AG04450 (cell line): ENCODE data around the gene ZNF512B. TPM values are rescaled to one million over a fixed set of nuclear protein-coding genes. Genes with fewer than 3 reads are reported as not detected.

Experiments used
- CTCF ChIA-PET: fragments of 300-600, 350-600 bp; formaldehyde crosslinking; extraction: SDS; loops from one replicate; lab custom pipeline; 2022; ENCODE audit warnings: antibody characterized with exemption, inconsistent platforms; lab: Charles Lee
- POLR2A ChIA-PET: fragments of 350-600 bp; formaldehyde crosslinking; extraction: SDS; loops from one replicate; lab custom pipeline; 2021; ENCODE audit warnings: antibody characterized with exemption, inconsistent platforms; lab: Yijun Ruan, JAX
- DNase-seq: peaks from one replicate; pipeline ENCODE4 v3.0.0-alpha.2; 2011; ENCODE audit warnings: low read depth, low spot score
- H3K27ac ChIP-seq: one replicate; pipeline ENCODE4 v1.5.1; 2012; ENCODE audit warnings: low read depth, low read length, control low read depth
- H3K27me3 ChIP-seq: one replicate; pipeline ENCODE4 v1.6.0; 2012; ENCODE audit warnings: low read length; ENCODE audit not compliant: control insufficient read depth, insufficient read depth
- H3K4me3 ChIP-seq: 2 replicates; pipeline ENCODE4 v1.5.1; 2011; ENCODE audit warnings: mild to moderate bottlenecking, low read depth, low read length, control low read depth
- H3K9me3 ChIP-seq: 2 replicates; pipeline ENCODE4 v1.5.1; 2012; ENCODE audit warnings: low read length; ENCODE audit not compliant: control insufficient read depth, insufficient read depth
- CTCF ChIP-seq: IDR thresholded peaks from 2 replicates; pipeline ENCODE4 v1.5.1; 2011; ENCODE audit warnings: low read depth, low read length, control low read depth, inconsistent platforms
- polyA plus RNA-seq: library from polyadenylated mRNA; depleted of rRNA; stranded (reverse); fragments of >200 nt; gene quantifications from 2 replicates; pipeline ENCODE4 v1.2.3, GENCODE V29; 2011

ZNF512B gene
- polyA plus RNA-seq, 1 experiment = 4.0 TPM

- no peak for TF ChIP-seq CTCF
- H3K27ac ChIP-seq = no peak overlapping the region
- peaks cover 55% of the 10 kb centered on the region for H3K9me3 ChIP-seq
- ChIA-PET POLR2A (no interaction called here), CTCF (no interaction called here)
- no peaks in the 10 kb centered on the region for H3K27me3 ChIP-seq
- no peak for DNase-seq
- no peak overlapping the region for H3K4me3 ChIP-seq
Observed at GRCh38 chr20:63966944-63967322, 2.8 kb downstream of the ZNF512B start.

- peaks cover 55% of the 10 kb centered on the region for H3K9me3 ChIP-seq
- POLR2A ChIA-PET = no interaction called here
- no peak for DNase-seq
- H3K27me3 ChIP-seq = no peaks in the 10 kb centered on the region
- no peak overlapping the region for H3K4me3 ChIP-seq
- TF ChIP-seq CTCF = no peak
- no peak overlapping the region for H3K27ac ChIP-seq
- CTCF ChIA-PET = no interaction called here
Observed at GRCh38 chr20:63966172-63966943, 3.4 kb downstream of the ZNF512B start.

- Histone ChIP-seq H3K27me3 (no peaks in the 10 kb centered on the region), H3K27ac (no peak overlapping the region), H3K4me3 (no peak overlapping the region), H3K9me3 (peaks cover 55% of the 10 kb centered on the region)
- TF ChIP-seq CTCF = no peak
- no peak for DNase-seq
- POLR2A ChIA-PET = no interaction called here
- CTCF ChIA-PET = no interaction called here
Observed at GRCh38 chr20:63964412-63964811, 5.3 kb downstream of the ZNF512B start.

- DNase-seq = no peak
Observed at GRCh38 chr20:63963784-63964301, 5.9 kb downstream of the ZNF512B start.

More at GRCh38 chr20:63963784-63964301, 5.9 kb downstream of the ZNF512B start:
- Histone ChIP-seq H3K9me3 (peaks cover 55% of the 10 kb centered on the region), H3K27ac (no peak overlapping the region), H3K4me3 (no peak overlapping the region), H3K27me3 (no peaks in the 10 kb centered on the region)
- CTCF ChIA-PET = no interaction called here
- TF ChIP-seq CTCF = no peak
- POLR2A ChIA-PET = no interaction called here
